AG04449 (cell line): ENCODE measurements around the gene STK4.

ENCODE experiments used
- CTCF ChIA-PET: fragments of 350-600 bp; formaldehyde crosslinking; extraction: SDS; loops from one replicate; lab custom pipeline; 2021; ENCODE audit warnings: antibody characterized with exemption; lab: Yijun Ruan, JAX
- POLR2A ChIA-PET: fragments of 400-600, 350-600 bp; formaldehyde crosslinking; extraction: SDS; loops from one replicate; lab custom pipeline; 2020; ENCODE audit warnings: antibody characterized with exemption, inconsistent platforms; lab: Yijun Ruan, JAX
- DNase-seq: peaks from one replicate; pipeline ENCODE4 v3.0.0-alpha.2; 2010; ENCODE audit warnings: low read depth, low spot score
- H3K4me3 ChIP-seq: 2 replicates; pipeline ENCODE4 v1.5.1; 2011; ENCODE audit warnings: low read depth, mild to moderate bottlenecking, control low read depth, low read length
- TF ChIP-seq, protein P1 (sequence below): IDR thresholded peaks from one replicate; pipeline ENCODE4 v1.5.1; 2011; ENCODE audit warnings: mild to moderate bottlenecking, moderate library complexity, low read length, control low read depth, inconsistent platforms; ENCODE audit not compliant: insufficient read depth; ENCODE audit errors: missing control alignments

STK4 gene

DNA sequence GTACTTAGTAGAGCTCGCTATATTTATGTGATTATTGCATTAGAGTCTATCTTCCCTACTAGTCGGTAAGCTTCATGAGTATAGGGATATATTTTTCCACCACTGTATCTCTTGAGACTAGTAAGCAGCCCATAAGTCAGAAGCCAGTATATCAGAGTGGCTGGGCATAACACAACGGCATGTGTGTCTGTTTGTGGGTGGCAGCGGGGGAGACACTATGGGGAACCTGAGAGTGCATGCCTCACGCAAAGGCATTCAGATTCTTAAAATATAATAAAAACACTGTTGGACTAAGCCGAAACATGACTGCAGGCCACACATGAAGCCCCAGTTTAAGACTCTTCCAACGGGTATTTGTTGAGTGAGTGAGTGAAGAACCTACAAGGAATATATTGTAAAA, 126.6 kb downstream of the STK4 start:
- TF ChIP-seq, protein P1, sequence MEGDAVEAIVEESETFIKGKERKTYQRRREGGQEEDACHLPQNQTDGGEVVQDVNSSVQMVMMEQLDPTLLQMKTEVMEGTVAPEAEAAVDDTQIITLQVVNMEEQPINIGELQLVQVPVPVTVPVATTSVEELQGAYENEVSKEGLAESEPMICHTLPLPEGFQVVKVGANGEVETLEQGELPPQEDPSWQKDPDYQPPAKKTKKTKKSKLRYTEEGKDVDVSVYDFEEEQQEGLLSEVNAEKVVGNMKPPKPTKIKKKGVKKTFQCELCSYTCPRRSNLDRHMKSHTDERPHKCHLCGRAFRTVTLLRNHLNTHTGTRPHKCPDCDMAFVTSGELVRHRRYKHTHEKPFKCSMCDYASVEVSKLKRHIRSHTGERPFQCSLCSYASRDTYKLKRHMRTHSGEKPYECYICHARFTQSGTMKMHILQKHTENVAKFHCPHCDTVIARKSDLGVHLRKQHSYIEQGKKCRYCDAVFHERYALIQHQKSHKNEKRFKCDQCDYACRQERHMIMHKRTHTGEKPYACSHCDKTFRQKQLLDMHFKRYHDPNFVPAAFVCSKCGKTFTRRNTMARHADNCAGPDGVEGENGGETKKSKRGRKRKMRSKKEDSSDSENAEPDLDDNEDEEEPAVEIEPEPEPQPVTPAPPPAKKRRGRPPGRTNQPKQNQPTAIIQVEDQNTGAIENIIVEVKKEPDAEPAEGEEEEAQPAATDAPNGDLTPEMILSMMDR = no peak
- no peak for DNase-seq
- no peak overlapping the region for H3K4me3 ChIP-seq
- CTCF ChIA-PET = interaction anchor here (0.7 to 12.2 kb wide), 8 partner anchors 9 to 412 kb away, joined by 3 to 297 read pairs (median 76); partner anchors contain the start of genes KCNS1 and WFDC5
- POLR2A ChIA-PET = no interaction called here

DNA sequence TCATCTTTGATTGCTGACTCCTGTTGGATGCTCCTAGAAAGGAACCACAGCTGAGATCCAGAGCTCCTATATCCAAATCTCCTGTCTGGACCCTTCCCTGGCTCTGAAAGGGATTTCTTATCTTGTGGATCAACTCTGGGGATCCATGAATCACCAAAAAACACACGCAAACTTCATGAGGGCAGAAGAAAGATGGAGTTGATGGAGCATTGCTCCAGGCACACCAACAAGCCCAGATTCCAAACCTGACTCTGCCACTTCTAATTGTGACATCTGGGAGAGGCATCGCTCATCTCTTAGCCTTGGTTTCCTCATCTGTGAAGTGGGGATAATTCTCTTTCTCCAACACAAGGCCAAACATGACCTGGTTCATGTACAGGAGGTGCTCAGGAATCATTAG, 127.9 kb downstream of the STK4 start:
- no peak for DNase-seq
- POLR2A ChIA-PET = no interaction called here
- no peak overlapping the region for H3K4me3 ChIP-seq
- CTCF ChIA-PET = interaction anchor here (1.0 to 12.2 kb wide), 16 partner anchors 15 to 198 kb away, joined by 3 to 297 read pairs (median 40); partner anchors contain the start of gene WFDC5
- TF ChIP-seq, protein P1 = no peak

DNA sequence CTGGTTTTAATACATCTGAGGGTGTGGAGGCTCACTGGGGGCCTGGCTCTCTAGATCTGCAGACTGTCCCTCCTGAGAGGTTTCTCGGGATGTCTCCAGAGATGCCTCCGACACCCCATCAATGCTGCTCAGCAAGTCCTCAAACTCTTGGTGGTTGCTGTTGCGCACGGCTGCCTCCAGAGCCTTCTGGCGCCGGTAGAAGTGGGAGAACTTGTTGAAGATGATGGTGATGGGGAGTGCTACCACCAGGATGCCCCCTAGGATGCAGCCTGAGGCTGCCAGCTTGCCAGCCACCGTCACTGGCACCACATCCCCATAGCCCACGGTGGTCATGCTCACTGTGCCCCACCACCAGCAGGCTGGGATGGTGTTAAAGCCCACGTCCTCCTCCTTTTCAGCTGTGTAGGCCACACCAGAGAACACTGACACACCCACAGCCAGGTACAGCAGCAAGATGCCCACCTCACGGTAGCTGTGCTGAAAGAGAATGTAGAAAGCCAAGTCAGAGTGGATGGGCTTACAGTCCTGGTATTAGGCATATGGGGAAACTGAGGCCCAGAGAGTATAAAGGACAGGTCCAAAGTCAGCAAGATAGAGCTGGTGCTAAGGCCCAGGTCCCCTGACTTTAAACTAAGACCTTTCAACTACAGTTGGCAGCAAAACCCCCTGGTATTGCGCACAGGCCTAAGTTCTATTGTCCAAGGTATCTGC, 128.7 kb downstream of the STK4 start:
- ChIA-PET POLR2A (no interaction called here), CTCF (interaction anchor here (0.6 to 12.2 kb wide), 38 partner anchors 8 to 342 kb away, joined by 3 to 297 read pairs (median 8); partner anchors contain the start of genes MATN4, SDC4, TOMM34 and WFDC5)
- TF ChIP-seq, protein P1 = no peak
- DNase-seq = no peak
- H3K4me3 ChIP-seq = no peak overlapping the region

DNA sequence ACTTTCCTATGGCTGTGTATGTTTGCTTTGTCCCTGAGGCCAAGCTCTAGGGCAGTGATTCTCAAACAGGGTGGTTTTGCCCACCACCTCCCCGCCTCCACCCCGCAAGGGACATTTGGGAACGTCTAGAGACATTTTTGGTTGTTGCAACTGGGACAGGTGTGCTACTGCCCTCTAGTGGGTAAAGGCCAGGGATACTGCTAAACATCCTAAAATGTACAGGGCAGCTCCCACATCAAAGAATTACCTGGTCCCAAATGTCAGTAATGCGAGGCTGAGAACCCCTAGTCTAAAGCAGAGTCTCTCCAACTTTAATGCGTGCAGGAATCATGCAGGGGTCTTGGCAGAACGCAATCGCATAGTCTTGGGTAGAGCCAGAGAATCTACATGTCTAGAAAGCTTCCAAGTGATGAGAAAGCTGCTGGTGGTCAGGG, 129.5 kb downstream of the STK4 start:
- POLR2A ChIA-PET = no interaction called here

DNA sequence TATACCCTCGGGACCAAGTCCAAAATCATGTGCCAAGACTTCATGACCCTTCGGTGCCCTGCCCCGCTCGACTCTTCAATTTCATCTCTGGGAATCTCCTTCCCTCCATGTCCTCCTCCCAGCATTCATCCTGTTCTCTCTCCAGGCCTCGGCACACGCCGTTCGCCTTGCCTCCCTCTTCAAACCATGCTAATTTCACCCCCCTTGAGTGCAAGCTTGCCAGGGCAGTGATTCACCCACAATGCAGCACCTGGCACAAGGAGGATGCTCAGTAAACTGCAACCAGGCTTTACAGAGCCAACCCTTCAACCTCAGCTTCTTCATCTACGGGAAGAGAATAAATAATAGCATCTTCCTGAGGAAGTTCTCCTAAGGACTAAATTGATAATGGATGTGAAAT, 130.5 kb downstream of the STK4 start:
- no peak for DNase-seq
- TF ChIP-seq, protein P1 = no peak
- no peak overlapping the region for H3K4me3 ChIP-seq
- ChIA-PET CTCF (interaction anchor here (0.8 to 12.2 kb wide), 39 partner anchors 10 to 340 kb away, joined by 3 to 297 read pairs (median 8); partner anchors contain the start of genes TOMM34 and WFDC5), POLR2A (interaction anchor here (0.6 kb wide), 1 partner anchor 53 kb away, joined by 4 read pairs; no protein-coding TSS in a partner anchor)

More for the DNA sequence above, 129.5 kb downstream of the STK4 start:
- no peak overlapping the region for H3K4me3 ChIP-seq
- TF ChIP-seq, protein P1 = peak; percentile 79
- peak; percentile 7 for DNase-seq
- CTCF ChIA-PET = interaction anchor here (0.7 to 12.2 kb wide), 52 partner anchors 9 to 341 kb away, joined by 3 to 297 read pairs (median 5); partner anchors contain the start of genes MATN4, SDC4, TOMM34 and WFDC12
